Pons (tissue), 1 donor: ENCODE data around the gene SEMA3A.
A peak's percentile ranks its signal among the peaks of the same experiment; 100 is the strongest.
"Not testable (repeated sequence)": the region's sequence is repeated elsewhere in the genome, so short reads cannot be mapped to it uniquely, and the experiment has no call there.

Source experiments
- DNase-seq: peaks from one replicate; pipeline ENCODE4 v3.0.0-alpha.2; 2016; ENCODE audit warnings: low spot score

Gene SEMA3A

DNA sequence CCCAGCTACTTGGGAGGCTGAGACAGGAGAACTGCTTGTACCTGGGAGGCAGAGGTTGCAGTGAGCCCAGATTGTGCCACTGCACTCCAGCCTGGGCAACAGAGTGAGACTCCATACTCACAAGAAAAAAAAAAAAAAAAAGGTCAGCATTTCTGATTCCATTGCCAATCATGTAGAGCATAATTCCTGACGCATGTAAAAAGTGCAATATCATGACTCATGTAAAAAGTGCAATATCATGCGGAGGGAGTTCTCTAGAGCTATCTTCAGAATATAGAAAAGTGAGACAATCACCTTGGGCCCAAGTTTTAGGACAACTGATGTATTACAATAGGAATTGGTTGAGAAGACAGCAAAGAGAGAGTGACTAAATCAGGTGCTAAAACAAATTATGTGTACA is 85.8 kb downstream of the SEMA3A start:
- no peak for DNase-seq

DNA sequence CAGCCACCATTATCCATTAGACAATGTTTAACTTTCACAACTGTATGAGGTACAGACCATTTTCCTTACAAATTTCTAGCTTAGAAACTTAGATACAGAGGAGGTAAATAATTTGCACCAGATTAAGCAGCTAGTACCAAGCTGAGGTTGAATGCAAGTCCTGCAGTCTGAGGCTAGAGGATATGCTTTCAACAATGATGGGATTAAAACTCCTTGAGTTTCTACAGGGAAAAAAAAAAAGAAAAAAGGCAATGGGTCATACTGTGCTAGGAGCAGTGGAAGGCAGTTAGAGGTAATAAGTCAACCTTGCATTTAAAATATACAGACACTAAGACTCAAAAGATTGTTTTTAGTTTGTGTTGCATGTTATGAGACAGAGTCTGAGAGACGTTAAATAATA is 86.5 kb downstream of the SEMA3A start:
- DNase-seq: no peak

DNA sequence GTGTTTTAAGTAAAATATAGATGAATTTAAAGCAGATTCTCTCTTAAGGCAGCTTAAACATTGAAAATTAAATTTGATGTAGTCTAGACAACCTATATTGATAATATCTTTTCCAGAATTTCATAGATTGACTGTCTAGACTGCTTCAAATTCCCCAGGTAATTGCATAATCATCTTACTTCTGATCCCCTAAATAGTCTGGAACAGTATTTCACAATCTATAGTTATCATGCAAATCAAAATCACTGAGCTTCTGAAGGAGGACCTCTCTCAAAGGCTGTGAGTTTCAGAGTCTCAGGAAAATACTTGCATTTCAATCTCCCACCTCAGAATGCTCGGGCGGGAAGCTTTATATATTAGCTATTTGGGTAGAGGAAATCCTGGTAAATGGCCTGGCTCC is 87.3 kb downstream of the SEMA3A start:
- DNase-seq: no peak

DNA sequence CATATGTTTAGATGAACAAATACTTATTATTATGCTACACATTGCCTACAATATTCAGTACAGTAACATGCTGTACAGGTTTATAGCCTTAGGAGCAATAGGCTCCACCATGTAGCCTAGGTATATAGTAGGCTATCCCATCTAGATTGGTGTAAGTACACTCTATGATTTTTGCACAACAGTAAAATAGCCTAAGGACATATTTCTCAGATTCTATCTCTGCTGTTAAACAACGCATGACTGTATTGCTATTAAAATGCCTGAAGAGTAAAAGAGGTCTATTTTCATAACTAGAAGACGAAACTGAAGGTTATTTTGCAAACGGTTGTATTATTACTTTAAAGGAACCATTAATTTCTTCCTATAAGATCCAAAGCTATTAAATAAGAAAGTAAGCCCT is 88.3 kb downstream of the SEMA3A start:
- no peak for DNase-seq

DNA sequence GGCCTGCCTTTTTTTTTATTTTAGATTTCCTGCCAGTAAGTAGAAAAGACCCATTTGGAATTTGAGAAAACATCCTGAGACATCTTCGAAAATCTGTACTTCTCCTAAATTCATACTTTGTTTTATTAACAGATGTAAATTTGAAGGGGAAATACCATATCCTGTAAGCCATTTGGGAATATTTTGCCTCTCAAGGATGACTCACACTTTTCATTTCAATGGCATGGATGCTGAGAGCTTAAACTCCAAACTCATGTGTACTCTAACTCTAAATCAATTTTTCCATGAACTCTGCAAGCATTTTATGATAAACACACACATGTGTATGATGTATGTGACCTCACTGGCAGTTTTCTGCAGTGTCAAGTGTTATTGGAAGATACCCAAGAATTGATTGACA is 89.0 kb downstream of the SEMA3A start:
- no peak for DNase-seq

DNA sequence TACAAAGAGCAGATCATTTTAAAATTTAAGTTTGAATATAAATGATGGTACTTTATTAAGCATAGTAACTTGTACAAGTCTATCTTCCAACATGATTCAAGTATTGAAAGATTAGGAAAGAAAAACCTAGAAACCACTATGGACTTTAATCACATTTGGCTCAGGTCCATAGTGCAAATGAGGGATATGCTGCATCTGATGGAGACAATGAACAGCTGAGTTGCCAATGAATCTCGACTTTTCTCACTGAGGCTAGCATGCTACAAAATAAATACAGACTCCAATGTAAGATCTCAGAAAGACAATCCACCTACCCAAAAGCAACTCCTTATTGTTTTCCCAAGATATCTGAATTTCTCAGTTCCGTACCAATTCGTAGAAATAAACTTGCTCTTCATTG is 89.8 kb downstream of the SEMA3A start:
- DNase-seq: peak; percentile 67

DNA sequence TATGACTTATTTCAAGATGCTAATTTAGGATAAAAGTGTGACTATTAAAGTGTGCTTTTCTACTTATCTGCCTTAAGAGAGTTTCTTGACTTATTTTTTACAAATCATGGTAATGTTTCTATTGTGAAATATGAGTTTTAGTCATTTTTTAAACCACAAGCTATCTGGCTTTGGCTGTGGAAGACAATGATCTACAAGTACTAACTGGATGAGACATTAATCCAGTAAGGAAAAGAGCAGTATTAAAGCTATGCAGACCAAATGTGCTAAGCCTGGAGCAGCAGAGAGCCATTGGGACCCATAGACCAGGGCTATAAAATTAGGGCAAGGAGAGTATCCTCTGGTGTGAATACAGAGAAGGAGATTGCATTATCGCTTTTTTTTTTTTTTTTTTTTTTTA is 92.4 kb downstream of the SEMA3A start:
- no peak for DNase-seq

DNA sequence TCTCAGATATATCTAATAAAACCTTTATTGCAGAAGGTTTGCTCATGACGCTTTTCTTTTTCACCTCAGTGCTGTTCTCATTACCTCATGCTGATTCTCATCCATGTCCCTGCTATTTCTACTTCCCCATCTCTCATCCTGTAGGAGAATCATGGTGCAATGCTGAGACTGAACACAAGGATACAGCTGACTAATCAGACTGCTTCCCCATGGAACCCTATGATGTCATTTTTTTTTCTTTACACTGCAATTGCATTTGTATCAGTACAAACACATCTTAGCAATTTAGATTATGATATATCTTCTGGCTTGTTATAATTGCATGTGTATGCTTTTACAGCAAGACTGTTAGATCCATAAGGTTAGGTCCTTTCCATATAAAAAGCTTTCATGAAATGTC is 93.7 kb downstream of the SEMA3A start:
- DNase-seq: no peak

DNA sequence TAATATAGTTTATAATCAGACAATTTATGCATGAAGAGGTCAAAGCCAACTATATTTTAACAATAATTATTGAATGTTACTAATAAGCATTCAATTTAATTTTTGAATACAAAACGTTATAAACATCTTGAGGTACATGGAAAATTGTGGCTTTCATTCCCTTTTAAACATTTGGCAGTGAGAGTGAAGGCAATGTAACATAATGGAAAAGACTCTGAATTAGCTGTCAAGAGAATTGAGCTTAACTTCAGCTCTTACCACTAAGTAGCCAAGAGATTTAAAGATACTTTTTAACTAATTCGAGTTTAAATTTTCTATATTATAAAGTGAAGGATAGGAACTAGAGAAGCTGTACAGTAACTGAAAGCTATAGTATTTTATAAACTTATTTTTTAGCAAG is 98.6 kb downstream of the SEMA3A start:
- no peak for DNase-seq

DNA sequence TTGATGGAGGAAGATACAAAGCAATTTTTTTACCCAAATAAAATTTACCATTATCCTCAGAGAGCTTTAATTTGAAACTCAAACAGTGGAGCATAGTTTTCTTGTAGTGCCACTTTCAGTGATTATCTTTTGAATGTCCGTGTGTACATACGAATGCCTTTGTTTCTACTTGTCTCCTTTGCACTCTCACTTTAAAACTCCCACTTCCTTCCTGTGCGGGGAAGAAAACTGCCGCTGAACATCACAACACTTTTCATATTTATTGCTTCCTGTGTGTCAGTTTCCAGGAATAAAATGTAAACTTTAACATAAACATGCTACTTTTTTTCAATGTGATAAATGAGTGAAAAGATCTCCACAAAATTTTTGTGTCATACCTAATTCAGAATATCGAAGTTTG is 102.4 kb downstream of the SEMA3A start:
- no peak for DNase-seq

DNA sequence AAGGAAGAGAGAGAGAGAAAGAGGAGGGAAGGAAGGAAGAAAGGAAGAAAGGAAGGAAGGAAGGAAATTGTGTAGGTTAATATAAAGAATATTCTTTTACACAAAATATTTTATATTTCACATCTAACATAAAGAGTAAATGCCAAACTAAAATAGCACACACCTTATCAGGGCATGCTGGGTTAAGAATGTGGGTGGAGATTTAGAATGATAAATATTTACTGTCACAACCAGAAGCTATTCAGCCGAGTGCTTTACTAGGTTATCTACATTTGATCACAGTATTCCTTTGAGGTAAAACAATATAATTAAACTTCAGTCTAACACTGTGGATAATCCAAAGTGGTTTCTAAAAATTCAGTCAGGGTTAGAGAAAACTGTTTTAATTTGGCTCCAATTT is 103.3 kb downstream of the SEMA3A start:
- DNase-seq: no peak

DNA sequence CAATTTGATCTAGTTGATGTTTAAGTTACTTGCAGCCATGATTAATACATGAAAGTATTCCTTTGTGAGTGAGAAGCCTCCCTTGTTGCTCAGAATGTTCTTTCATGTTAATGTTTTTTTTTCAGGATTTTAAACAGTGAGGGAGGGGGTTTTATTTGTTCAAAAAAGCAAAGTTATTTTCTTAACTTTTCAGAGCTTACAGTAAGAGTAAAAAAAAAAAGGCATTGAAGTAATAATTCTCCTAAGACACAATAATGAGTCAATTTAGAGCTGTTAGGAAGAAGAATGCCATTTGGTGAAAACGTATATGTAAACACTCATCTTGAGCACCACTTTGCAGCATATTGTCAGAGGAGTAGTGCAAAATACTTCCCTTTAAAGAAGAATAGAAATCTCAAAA is 105.8 kb downstream of the SEMA3A start:
- DNase-seq: no peak

DNA sequence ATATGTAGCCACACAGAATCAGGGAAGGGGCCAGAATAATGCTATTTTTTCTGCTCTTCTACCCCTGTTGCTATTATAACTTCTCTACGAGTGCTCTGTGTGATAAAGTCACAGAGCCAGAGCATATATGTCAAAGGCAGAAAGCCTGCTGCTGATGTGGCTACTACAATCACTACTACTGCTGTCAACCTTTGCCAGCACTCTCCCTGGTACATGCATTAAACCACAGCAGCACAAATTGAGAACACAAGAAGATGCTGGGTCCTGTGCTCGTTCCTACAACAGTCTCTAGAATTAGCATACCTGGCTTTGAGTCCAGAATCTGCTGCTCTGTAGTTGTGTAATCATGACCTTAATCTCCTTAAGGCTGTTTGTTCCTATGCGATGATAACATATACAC is 108.6 kb downstream of the SEMA3A start:
- no peak for DNase-seq

DNA sequence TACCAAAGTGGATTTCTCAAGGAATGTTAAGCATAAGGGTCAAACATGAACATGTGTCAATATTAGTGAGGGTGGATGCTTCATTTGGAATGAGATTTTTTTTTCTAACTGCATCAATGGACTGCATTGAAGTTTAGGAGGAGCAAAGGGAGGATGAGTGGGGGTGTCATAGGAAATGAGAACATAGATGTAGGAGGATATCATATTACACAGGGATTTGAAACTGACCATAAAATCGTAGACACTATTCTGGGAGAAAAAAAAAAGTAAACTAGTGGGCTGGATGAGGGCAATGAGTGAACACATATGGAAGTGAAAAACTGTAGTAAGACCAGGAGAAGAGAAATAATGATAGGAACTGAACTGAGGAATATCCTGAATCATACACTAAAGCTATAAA is 109.4 kb downstream of the SEMA3A start:
- no peak for DNase-seq

DNA sequence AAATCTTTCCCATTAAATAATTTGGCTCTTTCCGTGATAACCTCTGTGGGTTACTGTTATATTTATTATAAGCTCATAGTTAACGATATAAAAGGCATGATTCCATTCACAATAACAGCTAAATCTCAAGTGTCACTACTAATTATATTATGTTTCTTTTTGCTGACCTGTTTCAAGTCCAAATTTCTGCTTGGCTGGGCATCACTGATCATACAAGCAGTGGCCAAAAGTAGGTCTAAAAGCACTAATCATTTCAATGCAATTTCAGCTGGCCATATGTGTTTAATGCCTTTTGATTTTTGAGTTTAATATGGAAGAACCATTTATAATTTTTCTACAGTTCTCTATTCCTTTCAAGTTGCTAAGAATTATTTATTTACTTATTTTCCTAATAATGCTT is 110.7 kb downstream of the SEMA3A start:
- DNase-seq: no peak

DNA sequence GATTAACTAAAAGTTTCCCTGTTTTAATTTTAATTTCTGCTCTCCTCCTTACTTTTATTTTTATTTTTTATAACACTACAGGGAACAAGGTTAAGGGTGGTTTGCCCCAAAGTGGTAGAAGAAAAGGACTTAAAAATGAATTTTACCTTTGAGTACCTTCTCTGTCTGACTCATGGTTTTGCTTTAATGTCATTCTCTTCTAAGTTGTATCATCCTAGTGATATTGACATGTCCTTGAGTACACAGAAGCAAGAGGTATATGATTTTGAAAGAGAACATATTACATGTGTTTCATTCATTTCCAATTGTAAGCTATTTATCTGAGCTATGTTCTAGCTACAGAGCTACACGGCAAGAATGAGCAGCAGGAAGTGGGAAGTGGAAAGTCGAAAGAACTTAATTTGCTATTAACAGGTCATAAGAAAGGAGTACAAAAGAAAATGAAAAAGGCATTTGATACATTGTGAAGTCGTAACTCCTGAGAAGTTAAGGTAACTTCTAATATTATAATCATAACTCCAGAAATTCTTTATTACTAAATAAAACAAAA is 112.5 kb downstream of the SEMA3A start:
- DNase-seq: no peak

DNA sequence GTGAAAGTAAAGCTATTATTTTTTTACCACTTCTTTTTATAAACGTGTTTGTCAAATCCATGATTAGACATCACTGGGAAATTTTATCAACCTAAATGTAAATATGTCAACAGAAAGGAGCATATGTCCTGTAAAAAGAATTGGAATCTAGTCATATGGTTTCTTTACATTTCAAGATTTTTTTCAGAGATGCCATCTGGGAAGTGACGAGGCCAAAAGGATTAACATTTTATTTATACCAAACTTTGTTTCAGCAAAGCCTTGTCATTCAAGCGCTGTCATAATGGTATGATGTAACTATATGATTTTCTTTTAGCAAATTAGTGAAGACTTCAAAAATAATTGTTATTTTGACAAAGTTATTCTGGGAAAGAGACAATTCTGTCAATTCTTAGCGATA is 117.3 kb downstream of the SEMA3A start:
- DNase-seq: no peak

DNA sequence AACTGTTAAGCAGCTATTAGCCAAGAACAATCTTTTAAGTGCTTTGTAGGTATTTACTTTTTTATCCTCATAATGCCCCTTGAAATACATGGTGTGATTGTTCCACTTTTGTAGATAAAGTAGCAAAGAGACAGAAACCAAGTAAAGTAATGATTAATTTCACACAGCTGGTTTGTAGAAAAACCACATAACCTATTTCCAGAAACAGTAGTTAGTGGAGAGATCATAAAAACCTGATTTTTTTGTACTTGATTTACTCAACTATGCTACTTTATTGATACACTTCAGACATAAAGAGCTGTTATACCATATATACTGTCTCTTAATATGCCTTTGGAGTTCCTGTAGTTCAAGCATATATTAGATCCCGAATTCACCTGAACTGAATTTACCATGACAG is 118.4 kb downstream of the SEMA3A start:
- DNase-seq: no peak

DNA sequence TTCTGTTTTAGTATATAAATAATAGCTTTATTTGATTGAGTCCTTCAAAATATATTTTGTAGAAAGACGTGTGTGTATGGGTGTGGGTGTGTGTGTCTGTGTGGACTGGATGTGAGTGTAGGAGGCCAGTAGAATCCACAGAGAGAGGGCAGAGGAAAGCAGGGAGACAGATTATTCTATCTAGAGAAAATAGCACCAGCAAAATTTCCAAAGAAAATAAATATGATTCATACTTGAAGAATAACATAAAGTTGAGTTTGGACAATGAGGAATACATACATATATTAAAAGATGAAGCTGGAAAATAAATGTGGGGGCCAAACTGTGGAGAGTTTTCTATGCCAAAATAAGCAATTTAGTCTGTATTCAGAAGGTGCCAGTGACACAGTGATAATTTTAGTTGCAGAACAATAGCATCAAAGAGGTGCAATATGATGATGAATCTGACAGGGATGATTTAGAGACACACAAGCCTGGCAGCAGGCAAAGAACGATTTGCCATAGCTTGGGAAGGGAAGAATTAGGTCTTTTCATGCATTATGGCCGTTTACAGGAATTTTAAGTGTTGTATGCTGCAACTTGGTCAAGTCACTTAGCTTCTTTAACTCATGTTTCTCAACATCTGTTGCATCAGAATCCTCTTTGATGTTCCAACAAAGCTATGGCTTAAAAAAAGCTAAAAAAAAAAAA is 121.3 kb downstream of the SEMA3A start:
- DNase-seq: no peak

DNA sequence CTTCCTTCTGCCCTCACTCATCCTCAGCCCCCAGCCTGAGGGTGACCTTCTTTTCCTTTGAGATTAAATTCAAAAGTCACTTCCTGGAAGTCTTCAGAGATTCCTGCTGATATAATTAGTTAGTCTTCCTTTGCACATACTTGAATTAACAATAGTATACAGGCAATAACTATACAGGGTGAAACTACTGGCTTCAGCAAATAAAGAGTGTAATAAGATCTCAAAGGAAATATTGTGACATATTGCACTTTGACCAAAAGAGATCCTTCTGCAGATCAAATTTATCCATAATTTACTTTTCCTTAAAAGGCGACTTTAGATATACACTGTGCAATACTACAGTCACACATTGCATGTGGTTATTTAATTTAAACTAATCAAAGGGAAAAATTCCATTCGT is 123.8 kb downstream of the SEMA3A start:
- DNase-seq: no peak

DNA sequence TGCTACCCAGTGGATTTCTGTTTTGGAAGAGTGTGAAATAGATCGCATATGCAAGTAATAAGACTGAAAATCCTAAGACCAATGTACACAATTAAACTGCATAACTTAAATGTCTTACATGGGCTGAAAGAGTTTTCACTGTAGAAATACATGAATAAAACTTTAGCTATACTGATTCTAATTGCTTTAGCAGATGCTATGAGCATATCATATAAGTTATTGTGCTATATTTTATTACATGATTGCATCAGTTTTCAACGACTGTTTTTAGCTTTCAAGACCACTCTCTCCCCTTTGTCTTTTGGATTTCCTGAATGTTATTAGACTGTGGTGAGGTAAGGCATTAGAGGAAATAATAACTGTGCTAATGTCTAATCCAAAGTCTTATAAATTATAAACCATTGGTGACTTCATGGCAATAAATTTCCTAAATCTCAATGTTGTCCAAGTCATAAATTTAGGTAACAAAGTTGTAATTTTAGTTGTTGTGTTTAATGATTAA is 124.5 kb downstream of the SEMA3A start:
- DNase-seq: no peak

DNA sequence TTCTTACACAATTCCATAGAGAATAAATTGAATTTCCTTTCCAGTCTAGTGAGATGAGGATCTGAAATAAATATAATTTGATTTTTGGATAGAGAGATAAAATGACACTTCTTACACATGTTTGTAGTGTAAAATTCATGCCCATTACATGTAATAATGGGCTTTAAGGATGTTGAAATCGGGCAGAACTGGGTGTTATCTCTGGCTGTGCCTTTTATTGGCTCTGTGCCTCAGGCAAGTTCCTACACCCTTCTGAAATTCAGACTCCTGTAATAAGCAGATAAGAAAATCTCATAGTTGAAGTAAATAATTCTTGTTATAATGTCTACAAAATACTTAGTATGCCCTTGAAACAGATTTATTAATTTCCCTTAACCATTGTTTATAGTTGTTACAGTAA is 125.6 kb downstream of the SEMA3A start:
- DNase-seq: no peak

DNA sequence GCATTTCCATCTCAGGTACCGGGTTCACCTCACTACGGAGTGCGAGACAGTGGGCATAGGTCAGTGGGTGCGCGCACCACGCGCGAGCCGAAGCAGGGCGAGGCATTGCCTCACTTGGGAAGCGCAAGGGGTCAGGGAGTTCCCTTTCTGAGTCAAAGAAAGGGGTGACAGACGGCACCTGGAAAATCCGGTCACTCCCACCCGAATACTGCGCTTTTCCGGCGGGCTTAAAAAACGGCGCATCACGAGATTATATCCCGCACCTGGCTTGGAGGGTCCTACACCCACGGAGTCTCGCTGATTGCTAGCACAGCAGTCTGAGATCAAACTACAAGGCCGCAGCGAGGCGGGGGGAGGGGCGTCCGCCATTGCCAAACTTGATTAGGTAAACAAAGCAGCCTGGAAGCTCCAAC is 132.1 kb downstream of the SEMA3A start:
- DNase-seq: not testable (repeated sequence)

DNA sequence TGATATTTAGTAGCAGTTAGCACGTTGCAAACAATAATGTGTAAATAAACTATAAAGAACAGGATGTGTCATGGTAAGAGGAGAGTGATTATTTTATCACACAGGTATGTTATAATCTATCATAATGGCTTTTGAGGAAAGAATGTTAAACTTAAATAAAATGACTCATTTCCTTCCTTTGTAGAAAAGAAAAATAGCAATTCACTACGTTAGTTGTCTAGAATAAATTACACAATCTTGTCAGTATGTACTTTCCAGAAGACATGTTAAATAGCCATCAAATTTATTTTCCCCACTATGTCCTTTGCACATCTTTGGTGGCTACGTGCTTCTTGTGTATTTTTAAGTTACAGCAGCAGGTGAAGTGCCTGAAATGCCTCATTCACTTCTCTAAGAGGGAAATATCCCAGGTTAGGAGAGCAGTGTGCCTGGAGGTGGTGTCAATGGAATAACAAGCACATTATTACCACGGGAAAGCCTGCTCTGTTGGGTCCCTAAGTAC is 133.8 kb downstream of the SEMA3A start:
- no peak for DNase-seq
